HCEC 1CT (cell line): ENCODE measurements around the gene SLAMF6.
A peak's percentile ranks its signal among the peaks of the same experiment; 100 is the strongest.
"Not testable (repeated sequence)": the region's sequence is repeated elsewhere in the genome, so short reads cannot be mapped to it uniquely, and the experiment has no call there.

Experiments
- DNase-seq: peaks from one replicate; pipeline ENCODE4 v3.0.0-alpha.2; 2017

The SLAMF6 gene

GRCh38 chr1:160541622-160542302 lies 18.7 kb upstream of the SLAMF6 start:
- DNase-seq, result peak; percentile 2

GRCh38 chr1:160540859-160541233 lies 17.8 kb upstream of the SLAMF6 start:
- no peak for DNase-seq

GRCh38 chr1:160539990-160540858 lies 17.2 kb upstream of the SLAMF6 start:
- DNase-seq, result no peak

GRCh38 chr1:160539684-160539989 lies 16.6 kb upstream of the SLAMF6 start:
- no peak for DNase-seq

- no peak for DNase-seq
These were observed 16.1 kb upstream of the SLAMF6 start for GRCh38 chr1:160538985-160539651.

GRCh38 chr1:160537714-160538665 lies 14.9 kb upstream of the SLAMF6 start:
- DNase-seq, result no peak

GRCh38 chr1:160534823-160535605 lies 12.0 kb upstream of the SLAMF6 start:
- no peak for DNase-seq

GRCh38 chr1:160532557-160532813 lies 9.4 kb upstream of the SLAMF6 start:
- DNase-seq, result not testable (repeated sequence)

GRCh38 chr1:160531809-160532556 lies 8.9 kb upstream of the SLAMF6 start:
- not testable (repeated sequence) for DNase-seq

- DNase-seq, result not testable (repeated sequence)
These were observed 6.4 kb upstream of the SLAMF6 start for GRCh38 chr1:160529401-160529952.

GRCh38 chr1:160523789-160524188 lies 734 bp upstream of the SLAMF6 start:
- DNase-seq, result not testable (repeated sequence)

GRCh38 chr1:160522136-160522535 lies 919 bp downstream of the SLAMF6 start:
- DNase-seq, result no peak

- DNase-seq, result no peak
These were observed 1.5 kb downstream of the SLAMF6 start for GRCh38 chr1:160521554-160521953.

- no peak for DNase-seq
These were observed 2.1 kb downstream of the SLAMF6 start for GRCh38 chr1:160520999-160521398.

- DNase-seq, result no peak
These were observed 2.5 kb downstream of the SLAMF6 start for GRCh38 chr1:160520582-160520981.

GRCh38 chr1:160519642-160520435 lies 3.2 kb downstream of the SLAMF6 start:
- DNase-seq, result no peak

- not testable (repeated sequence) for DNase-seq
These were observed 5.5 kb downstream of the SLAMF6 start for GRCh38 chr1:160517519-160517918.

GRCh38 chr1:160515908-160516307 lies 7.1 kb downstream of the SLAMF6 start:
- not testable (repeated sequence) for DNase-seq

- no peak for DNase-seq
These were observed 18.4 kb downstream of the SLAMF6 start for GRCh38 chr1:160504651-160505050.

GRCh38 chr1:160503087-160503486 lies 20.0 kb downstream of the SLAMF6 start:
- DNase-seq, result no peak
